SW 1271 (cell line): ENCODE data around the gene FBXW9.
A peak's percentile ranks its signal among the peaks of the same experiment; 100 is the strongest.
"Not testable (repeated sequence)": the region's sequence is repeated elsewhere in the genome, so short reads cannot be mapped to it uniquely, and the experiment has no call there.

Experiments
- DNase-seq, 2 experiments: peaks; one replicate each; lab custom pipeline; 2025; lab: John Stamatoyannopoulos, UW

FBXW9 gene

GRCh38 chr19:12696366-12697335, at the start of gene FBXW9:
Gene FBXW9 (minus strand): TSS chr19:12696631. CDS start chr19:12696581, 50 bp downstream.
- DNase-seq: peak; percentile 69 to 84

- DNase-seq: no peak
These were observed 48.9 kb upstream of the FBXW9 start for GRCh38 chr19:12745166-12745897.

GRCh38 chr19:12737835-12738351, 41.5 kb upstream of the FBXW9 start:
- no peak for DNase-seq

- peak; percentile 97 to 100 for DNase-seq
These were observed 40.8 kb upstream of the FBXW9 start, which contains the start of gene GET3 for GRCh38 chr19:12736995-12737834. Gene GET3 (plus strand): TSS chr19:12737497. CDS start chr19:12737506, 9 bp downstream.

- peak in 1 of 2 experiments; percentile 61 for DNase-seq
These were observed 37.2 kb upstream of the FBXW9 start for GRCh38 chr19:12733369-12734214.

GRCh38 chr19:12731337-12731736, 34.9 kb upstream of the FBXW9 start:
- no peak for DNase-seq

GRCh38 chr19:12730064-12730463, 33.6 kb upstream of the FBXW9 start:
- DNase-seq: no peak

- no peak for DNase-seq
These were observed 31.5 kb upstream of the FBXW9 start for GRCh38 chr19:12727745-12728433.

- DNase-seq: no peak
These were observed 30.5 kb upstream of the FBXW9 start for GRCh38 chr19:12726988-12727316.

GRCh38 chr19:12725612-12726011, 29.2 kb upstream of the FBXW9 start:
- not testable (repeated sequence) for DNase-seq

GRCh38 chr19:12723641-12724426, 27.4 kb upstream of the FBXW9 start, which contains the start of gene TNPO2:
Gene TNPO2 (minus strand): TSS chr19:12723932. CDS start chr19:12720977, 2,955 bp downstream.
- DNase-seq: peak; percentile 30 to 68

GRCh38 chr19:12723381-12723640, 26.9 kb upstream of the FBXW9 start:
- DNase-seq: no peak

- DNase-seq: peak; percentile 93 to 96
These were observed 26.3 kb upstream of the FBXW9 start for GRCh38 chr19:12722566-12723380.

GRCh38 chr19:12721656-12722565, 25.5 kb upstream of the FBXW9 start:
- DNase-seq: no peak

GRCh38 chr19:12720851-12721655, 24.6 kb upstream of the FBXW9 start:
- DNase-seq: no peak

GRCh38 chr19:12720296-12720695, 23.9 kb upstream of the FBXW9 start:
- no peak for DNase-seq

- no peak for DNase-seq
These were observed 19.5 kb upstream of the FBXW9 start for GRCh38 chr19:12715929-12716328.
